CD4-positive, alpha-beta T cell treated with Interleukin-6 at 100 ng/mL for 8 hours (primary cell): Measurements from ENCODE around the gene RBMS3.
"Not testable (repeated sequence)": the region's sequence is repeated elsewhere in the genome, so short reads cannot be mapped to it uniquely, and the experiment has no call there.

Experiments
- DNase-seq: peaks from one replicate; pipeline ENCODE4 v3.0.0-alpha.2; 2020; ENCODE audit warnings: mixed read lengths, low spot score

RBMS3 gene

DNA sequence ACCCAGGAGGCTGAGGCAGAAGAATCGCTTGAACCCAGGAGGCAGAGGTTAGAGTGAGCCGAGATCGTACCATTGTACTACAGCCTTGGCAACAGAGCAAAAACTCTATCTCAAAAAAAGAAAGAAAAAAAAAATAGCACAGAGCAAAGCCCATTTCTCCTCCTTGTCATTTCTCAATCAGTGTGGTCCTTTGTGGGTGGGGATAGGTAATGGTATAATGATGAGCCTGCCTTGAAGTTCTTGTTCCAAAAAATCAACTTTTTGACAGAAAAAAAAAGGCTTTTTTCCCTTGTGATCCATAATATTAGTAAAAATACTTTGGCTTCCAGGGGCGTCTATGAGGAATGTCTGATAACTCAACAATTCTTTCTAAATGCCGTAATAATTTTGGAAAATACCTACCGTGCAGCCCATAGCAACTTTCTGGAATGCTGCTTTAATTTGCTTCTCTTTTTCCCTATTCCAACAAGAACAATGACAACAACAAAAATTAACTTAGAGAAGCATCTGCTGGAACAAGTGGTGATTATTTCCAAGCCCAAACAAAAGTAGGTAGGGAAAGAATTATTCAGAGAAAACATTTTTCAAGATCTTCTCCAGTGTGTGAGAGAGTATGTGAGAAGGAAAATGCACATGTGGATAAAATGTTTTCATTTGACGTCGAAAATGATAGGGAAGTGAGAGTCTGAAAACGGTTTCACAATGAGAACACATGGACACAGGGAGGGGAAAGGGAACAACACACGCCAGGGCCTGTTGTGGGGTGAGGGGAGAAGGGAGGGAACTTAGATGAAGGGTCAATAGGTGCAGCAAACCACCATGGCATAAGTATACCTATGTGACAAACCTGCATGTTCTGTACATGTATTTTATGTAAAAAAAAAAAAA is 337.8 kb downstream of the RBMS3 start:
- no peak for DNase-seq

DNA sequence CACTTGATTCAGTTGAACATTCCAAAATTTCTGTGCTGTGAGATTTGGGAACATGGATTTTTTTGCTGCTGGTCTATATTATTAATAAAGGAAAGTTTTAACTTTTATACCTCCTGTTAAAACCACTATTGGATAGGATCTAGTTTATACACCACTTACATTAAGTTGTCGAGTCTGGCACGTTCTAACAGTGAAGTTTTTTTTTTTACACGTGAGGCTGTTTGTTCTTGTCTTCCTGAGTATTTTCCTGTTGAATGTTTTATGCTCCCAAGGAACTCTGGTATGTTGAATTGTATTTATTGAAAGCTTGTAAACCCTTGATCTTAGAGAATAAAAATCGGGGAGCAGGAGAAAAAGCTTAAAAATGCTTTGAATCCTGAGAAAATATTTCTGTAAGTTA is 338.8 kb downstream of the RBMS3 start:
- no peak for DNase-seq

DNA sequence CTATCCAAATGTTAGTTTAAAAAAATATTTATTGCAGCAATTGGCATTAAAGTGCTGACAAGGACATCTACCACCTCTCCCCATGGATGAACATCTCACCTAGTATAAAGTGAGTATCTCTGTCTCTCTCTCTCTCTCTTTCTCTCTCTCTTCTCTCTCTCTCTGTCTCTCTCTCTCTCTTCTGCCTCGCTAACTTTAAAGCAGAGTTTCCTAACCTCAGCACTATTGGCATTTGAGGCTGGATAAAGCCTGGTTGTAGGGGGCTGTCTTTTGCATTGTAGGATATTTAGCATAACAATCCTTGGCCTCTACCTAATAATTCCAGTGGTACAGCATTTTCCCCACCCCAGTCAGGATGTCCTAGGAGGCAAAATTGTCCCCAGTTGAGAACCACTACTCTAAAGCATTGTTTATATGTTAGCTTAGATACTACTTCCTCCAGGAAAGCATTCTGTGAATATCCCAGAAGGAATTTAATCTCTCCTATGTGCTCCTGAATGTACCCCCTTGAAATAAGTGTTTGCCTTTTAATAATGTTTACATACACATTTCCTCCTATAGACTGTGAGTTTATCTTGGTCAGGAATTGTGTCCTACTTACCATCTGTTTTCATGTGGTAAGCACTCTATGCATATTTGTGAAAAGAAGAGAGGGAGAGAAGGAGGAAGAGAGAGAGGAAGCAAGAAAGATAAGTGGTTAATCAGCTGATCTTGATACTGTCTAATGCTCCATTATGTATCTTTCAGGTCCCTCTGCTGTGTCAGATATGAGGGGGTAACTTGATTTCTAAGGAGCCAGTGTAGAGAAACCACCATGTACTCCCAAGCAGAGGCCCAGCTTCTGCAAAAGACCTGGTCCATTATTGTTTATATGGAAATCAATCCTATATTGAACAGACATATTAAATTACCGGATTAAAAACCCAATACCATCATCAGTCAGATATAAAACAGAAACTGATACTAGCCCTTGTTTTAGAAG is 346.6 kb downstream of the RBMS3 start:
- no peak for DNase-seq

DNA sequence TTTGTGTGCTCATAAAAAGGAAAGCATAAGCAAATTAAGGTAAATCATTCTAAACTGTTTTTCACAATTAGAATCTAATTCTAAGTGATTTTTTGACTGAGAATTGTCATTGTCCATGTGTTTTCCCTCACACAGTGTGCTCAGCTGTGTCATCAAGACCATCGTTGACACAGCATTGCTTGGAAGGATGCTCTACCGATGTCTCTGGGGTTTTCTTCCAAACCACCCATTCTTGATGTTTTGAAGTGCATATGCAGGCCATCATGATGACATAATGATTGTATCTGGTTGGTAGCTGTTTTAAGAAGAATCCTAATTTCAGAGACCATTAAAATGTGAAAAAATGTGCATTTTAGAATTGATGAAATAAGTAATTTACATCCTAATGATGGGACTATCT is 347.9 kb downstream of the RBMS3 start:
- DNase-seq: no peak

DNA sequence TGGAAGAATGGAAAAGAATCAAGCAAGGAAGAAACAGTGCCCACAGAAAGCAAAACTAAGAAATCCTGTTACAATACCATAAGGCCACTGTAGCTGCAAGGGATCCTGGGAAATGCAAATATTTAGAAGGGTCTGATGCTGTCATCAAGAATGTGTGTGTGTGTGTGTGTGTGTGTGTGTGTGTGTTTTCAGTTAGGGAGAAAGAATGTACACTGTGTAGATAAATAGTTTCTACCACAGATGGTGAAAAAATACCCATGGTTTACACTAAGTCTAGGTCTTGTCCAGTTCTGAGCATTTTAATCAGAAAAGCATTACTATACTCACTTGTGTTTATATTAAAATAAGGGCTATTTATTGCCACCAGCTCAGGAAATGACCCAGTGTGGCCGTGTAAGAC is 355.0 kb downstream of the RBMS3 start:
- no peak for DNase-seq

DNA sequence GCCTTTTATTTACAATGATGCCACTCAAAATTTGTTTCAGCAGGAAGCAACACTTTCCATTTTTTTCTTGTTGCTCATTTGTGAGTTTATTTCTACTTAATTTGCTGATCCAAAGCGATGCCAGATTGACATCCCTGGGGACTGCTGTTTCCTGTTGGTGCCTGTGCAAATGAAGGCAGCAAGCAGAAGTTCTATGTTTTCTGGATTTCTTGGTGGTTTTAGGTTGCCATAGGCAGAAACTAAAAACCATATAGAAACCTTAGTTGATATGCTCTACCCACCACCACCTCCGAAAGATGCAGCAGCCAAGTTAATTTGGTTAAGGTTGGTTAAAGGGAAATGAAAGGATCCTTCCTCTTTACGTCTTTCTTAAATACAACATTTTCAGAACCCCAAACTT is 356.2 kb downstream of the RBMS3 start:
- no peak for DNase-seq

DNA sequence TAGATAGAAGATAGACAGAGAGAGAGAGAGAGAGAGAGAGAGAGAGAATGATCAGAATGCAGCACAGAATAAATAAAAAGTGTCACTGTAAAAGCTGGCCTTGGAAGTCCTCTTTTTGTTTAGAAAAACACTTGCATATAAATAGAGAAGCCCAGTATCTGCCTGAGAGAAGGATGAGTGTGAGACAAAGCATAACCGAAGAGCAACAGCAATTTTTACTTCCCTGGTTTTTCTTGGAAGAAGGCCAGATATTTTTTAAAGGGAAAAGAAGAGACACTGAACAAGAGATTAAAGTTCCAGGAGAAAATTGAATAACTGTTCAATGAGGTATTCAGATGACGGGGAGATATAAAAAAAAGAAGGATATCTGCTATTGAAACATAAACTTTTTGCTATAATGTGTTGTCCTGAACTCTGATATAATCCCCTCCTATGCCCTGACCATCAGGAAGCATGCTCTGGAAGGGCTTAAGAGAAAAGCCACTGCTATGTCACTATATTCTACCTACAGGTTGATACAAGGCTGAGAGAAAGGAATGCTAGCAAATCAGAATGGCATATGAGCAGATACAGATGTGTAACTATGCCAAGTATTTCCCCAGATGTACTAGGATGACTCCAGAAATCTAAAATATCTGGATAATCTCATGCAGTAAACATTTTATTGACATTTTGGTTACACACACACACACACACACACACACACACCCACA is 358.9 kb downstream of the RBMS3 start:
- DNase-seq: no peak

DNA sequence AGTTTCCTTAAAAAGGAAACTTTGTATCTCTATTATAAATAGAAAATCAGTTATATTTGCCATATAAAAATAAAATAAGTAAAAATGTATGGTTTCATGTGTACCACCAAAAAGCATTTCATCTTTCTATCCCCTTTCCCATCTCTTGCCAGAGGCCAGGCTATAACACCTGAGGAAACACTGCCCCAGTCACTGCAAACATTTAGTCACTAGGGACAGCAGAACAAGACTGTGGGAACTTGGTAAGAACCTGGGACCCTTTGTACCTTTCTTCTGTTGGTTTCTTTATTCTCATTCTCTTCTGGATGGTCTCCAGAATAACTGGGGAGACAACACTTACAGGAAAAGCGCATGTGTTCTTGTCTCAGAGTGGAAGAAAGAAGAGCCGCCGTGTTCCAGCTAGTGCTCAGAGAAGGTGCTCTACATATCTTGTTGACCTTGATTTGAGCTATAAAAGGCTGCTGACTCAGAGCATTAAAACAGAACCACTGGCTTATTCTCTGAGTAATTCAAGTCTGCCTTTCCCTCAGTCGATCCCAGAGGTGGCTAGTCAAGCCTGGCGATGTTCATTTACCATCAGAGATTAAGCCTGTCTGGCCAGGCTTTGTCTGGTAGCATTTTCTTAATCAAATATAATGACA is 361.6 kb downstream of the RBMS3 start:
- no peak for DNase-seq

DNA sequence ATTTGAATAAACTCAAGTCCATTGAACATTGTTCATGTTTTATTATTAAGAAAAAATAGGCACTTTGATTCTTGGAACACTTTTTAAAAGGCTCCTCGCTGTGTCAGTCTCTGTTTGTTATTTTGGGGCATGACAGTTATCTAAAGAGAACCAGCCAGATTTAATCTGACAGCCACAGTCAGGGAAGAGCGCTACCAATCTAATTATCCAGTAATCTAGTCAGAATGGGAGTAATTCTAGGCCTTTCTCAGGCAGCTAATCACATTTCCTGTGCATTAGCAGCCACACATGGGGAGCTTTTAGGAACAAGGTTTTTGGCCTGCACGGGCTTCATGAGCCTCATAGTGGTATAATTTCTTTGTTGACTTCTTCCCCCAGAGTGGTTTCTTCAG is 362.2 kb downstream of the RBMS3 start:
- no peak for DNase-seq

DNA sequence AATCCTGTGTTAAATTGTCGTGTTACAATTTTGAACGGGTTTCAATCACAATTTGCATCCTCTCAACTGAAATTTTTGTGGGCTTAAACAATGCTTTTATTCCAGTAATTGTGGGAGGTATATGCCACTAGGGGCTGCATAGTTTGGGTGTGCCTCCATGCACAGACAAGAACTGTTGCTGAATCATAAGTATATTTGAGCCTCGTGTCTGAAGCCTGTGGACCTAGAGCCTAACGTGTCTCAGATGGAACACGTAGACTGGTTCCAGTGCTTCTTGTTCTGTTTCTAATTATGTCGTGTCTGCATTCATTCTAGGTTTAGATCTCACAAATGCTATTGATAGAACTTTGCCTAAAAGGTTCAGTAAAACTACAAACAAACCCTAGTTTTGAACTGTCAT is 363.4 kb downstream of the RBMS3 start:
- no peak for DNase-seq

DNA sequence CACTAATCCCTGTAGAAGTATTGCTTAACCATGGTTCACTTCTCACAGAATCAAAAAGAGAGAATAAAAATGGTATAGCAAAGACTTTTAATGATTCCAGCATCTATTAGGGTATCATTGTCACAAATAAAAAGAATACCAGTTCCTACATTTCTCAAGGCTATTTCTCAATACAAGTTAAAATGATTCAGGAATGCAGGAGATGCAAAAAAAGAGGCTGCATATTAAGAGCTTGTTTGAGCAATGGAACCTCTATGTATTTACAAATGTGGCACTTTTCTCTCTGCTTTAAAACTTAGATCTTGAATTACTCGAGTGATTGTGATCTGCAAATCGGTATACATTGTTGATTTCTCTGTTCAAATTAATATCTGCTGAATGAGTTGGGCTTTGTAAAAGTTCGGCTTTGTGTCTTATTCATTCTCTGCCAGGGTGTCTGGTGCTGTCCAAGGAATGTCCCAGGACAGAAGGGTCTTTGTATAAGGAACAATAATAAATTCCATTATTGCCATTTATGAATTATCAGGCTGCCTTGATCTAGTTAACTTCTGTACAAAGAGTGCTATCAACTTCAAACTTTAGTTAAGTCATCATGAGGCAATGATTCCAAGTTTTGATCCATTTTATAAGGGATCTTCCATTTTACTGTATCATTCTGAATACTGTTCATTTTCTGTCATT is 364.2 kb downstream of the RBMS3 start:
- DNase-seq: no peak

DNA sequence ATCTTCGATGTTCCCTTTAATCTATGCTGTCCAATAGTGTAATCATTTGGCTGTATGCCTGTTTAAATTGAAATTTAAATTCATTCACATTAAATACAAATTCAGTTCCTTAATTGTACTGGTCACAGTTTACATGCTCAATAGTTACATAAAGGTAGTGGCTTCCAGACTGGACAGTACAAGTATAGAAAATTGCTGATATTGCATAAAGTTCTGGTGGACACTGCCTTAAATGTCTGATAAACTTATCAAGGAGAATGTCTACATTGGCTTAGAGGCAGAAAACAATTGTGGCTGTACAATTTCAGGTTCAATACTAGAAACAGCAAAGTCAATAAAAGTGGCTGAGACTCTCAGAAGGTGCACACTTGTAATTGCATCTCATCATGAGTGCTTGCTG is 365.2 kb downstream of the RBMS3 start:
- no peak for DNase-seq

DNA sequence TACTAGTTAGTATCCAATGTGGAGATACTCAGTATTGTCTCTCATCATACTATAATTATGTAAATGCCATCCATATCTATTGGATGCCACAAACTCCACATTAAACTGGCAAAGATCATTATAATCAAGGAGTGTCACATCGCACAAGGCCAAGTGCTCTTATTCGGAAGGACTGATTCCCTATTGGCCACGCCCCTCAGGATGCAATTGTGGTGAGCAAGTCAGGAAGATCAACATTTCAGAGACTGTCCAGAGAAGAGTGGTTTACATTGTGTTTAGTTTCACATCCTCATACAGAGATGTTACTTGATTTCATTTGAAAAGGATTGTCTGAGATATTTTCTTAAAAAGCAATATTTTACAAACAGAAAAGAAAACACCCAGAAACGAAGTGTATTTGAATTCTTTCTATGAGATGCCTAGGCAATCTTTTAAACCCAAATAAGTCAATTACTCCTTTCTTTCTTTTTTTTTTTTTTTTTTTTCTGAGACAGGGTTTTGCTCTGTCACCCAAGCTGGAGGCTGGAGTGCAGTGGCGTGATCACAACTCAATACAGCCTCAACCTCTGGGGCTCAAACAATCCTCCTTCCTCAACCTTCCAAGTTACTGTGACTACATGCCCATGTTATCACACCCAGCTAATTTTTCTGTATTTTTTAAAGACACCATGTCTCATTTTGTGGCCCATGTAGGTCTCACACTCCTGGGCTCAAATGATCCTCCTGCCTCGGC is 369.1 kb downstream of the RBMS3 start:
- no peak for DNase-seq

DNA sequence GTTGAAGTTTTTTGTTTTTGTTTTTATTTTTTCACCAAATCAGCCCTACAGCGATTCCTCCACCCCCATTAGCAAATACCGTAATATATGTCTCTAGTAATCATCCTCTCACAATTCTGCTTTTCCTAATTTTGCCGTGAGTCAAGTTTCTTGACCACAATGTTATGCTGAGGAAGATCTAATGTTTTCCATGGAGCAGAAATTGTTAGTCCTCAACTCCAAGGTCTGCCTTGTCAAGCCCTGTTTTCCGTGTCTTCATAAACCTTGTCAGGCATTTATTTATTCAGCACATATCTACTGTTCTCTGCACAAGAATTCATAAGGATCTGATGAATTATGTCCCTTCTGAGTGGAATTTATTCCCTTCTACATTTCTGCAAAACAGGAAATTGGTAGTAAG is 372.8 kb downstream of the RBMS3 start:
- no peak for DNase-seq

DNA sequence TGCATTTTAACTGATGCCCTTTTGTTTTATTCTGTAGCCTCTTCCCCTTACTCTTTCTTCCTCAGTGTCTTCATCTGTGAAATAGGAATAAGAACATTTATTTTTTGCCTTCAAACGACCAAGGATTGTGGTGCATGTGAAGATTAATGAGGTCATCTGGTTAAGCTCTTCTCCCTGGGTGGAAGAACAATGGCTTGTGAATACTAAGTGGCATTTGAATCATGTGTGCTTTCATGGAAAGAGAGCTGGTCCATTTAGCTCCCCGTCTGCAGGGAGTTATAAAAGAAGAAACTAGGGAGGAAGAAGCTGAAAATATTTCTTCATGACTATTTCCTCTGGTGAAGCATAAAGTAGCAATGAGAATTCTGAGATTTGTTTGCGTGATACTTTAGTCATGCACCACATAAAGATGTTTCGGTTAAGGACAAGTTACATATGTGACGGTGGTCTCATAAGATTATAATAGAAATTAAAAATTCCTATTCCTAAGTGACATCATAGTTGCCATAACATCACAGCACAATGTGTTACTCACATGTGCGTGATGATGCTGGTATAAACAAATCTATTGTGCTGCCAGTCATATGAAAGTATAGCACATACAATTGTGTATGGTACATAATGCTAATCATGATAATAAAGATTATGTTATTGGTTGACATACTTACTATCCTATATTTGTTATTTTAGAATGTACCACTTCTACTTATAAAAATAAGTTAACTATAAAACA is 374.3 kb downstream of the RBMS3 start:
- no peak for DNase-seq

DNA sequence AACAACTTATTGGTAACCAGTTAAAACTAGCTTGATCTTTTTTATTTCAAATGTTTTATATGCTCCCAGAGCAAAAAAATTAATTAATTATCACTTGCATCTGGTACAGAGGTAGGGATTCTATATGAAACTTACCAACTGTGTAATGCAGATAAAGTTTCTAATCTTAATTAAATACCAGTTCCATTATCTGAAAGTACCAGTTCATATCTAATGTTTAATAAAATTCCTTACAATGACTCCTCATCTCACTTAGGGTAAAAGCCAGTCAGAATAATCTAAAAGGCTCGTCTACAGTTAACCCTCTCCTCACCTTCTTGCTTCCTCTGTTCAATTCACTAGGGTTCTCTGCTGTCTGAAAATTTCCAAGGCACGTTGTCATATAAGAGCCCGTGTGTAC is 384.8 kb downstream of the RBMS3 start:
- no peak for DNase-seq

DNA sequence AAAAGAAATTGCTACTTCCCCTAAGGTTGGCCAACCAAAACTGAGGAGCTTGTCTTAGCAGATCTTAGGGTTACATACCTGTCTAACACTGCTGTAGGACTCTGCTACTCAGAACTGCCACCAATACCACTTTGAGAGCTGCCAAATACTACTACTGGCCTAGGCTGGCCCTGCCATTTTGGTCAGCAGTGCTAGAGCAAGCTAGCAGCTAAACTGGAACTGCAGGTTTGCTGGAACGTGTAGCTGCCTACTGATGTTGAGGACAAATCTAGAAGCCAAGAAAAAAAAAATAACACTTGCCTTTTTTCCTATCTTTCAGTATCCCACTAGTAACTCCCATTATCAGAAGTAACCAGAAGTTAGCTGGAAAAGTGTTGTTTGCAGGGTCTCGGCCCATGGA is 387.4 kb downstream of the RBMS3 start:
- DNase-seq: no peak

DNA sequence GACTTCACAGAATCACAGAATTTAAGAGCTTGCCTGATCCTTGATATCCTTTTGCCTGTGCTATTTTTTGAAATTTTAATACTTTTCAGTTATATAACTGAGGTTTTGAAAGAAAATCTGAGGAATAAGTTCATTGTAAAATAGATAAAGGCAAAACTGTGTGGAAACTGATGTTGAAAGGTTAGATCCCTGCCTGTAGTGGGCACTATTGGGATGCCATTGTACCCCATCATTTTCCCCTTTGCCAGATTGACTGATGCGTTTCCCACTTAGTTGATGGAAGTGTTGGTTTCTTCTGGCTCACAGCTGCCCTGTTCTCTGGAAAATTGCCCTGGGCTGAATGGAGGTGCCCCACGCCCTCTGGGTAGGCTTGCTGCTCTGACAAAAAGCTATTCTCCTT is 387.9 kb downstream of the RBMS3 start:
- DNase-seq: no peak

DNA sequence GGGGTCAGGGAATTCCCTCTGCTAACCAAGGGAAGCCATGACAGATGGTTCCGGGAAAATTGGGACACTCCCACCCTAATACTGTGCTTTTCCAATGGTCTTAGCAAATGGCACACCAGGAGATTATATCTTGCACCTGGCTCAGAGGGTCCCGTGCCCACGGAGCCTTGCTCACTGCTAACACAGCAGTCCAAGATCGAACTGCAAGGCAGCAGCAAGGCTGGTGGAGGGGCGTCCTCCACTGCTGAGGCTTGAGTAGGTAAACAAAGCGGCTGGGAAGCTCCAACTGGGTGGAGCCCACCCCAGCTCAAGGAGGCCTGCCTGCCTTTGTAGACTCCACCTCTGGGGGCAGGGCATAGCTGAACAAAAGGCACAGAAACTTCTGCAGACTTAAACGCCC is 389.6 kb downstream of the RBMS3 start:
- DNase-seq: not testable (repeated sequence)

DNA sequence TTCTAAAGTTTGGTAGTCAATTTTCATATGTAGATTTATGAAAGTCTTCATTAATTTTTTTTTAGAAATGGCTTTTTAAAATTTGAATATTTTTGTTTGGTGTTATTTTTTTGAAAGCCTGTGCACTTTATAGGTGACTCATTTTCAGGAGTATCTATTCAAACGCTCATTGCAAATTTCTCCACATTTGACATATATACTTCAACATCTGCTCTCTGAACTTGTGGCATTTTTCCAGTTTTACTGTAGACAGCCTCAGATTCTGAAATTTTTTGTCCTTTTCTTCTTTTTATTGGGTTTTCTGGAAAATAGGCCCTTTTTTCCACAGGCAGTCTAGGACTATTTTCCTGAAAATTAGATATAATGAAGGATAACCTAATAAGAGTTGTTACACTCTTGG is 396.6 kb downstream of the RBMS3 start:
- no peak for DNase-seq
